ENCODE data around the gene FUT7.

FUT7 gene

GRCh38 chr9:137018761-137019559 is 12.9 kb downstream of the FUT7 start:
- DNase-seq (ENCODE audit: low read depth in 2 of 2): no peak

GRCh38 chr9:137017791-137018497 is 13.9 kb downstream of the FUT7 start:
- DNase-seq (ENCODE audit: low read depth in 2 of 2): no peak

- no peak for DNase-seq (ENCODE audit: low read depth in 2 of 2)
Measured at GRCh38 chr9:137017071-137017470, 14.8 kb downstream of the FUT7 start.

GRCh38 chr9:137016436-137016835 is 15.5 kb downstream of the FUT7 start:
- no peak for DNase-seq (ENCODE audit: low read depth in 2 of 2)

- no peak for DNase-seq (ENCODE audit: low read depth in 2 of 2)
Measured at GRCh38 chr9:137015976-137016375, 15.9 kb downstream of the FUT7 start.

- no peak for DNase-seq (ENCODE audit: low read depth in 2 of 2)
Measured at GRCh38 chr9:137015540-137015930, 16.4 kb downstream of the FUT7 start.

- no peak for DNase-seq (ENCODE audit: low read depth in 2 of 2)
Measured at GRCh38 chr9:137014776-137015539, 16.9 kb downstream of the FUT7 start.

GRCh38 chr9:137014166-137014565 is 17.7 kb downstream of the FUT7 start:
- no peak for DNase-seq (ENCODE audit: low read depth in 2 of 2)

- DNase-seq (ENCODE audit: low read depth in 2 of 2): no peak
Measured at GRCh38 chr9:137013571-137013940, 18.3 kb downstream of the FUT7 start.

- no peak for DNase-seq (ENCODE audit: low read depth in 2 of 2)
Measured at GRCh38 chr9:137012694-137013570, 19.0 kb downstream of the FUT7 start.

- DNase-seq (ENCODE audit: low read depth in 2 of 2): no peak
Measured at GRCh38 chr9:137011907-137012675, 19.8 kb downstream of the FUT7 start.

- DNase-seq (ENCODE audit: low read depth in 2 of 2): no peak
Measured at GRCh38 chr9:137011156-137011555, 20.7 kb downstream of the FUT7 start.

GRCh38 chr9:137009938-137010732 is 21.8 kb downstream of the FUT7 start:
- DNase-seq (ENCODE audit: low read depth in 2 of 2): no peak

- no peak for DNase-seq (ENCODE audit: low read depth in 2 of 2)
Measured at GRCh38 chr9:137009217-137009616, 22.7 kb downstream of the FUT7 start.

GRCh38 chr9:137008312-137008711 is 23.6 kb downstream of the FUT7 start:
- DNase-seq (ENCODE audit: low read depth in 2 of 2): no peak

GRCh38 chr9:137007816-137008270 is 24.0 kb downstream of the FUT7 start:
- DNase-seq (ENCODE audit: low read depth in 2 of 2): no peak

- DNase-seq (ENCODE audit: low read depth in 2 of 2): no peak
Measured at GRCh38 chr9:137007108-137007815, 24.6 kb downstream of the FUT7 start.

- DNase-seq (ENCODE audit: low read depth in 2 of 2): no peak
Measured at GRCh38 chr9:137006116-137007003, 25.5 kb downstream of the FUT7 start.
